Lung (tissue), 12 donors: ENCODE measurements around the gene GPR35. TPM values are rescaled to one million over a fixed set of nuclear protein-coding genes. Genes with fewer than 3 reads are reported as not detected.

ENCODE experiments used
- ATAC-seq: fragments of 200-7000 bp; cut with Tn5 transposase; one replicate; pipeline ENCODE4 v1.9.1; 2020; ENCODE audit warnings: moderate number of reproducible peaks; ENCODE audit not compliant: insufficient read depth, low FRiP score
- DNase-seq, 3 donors: peaks; one replicate each; pipeline ENCODE4 v3.0.0-alpha.2; 2013 to 2017
- H3K27ac ChIP-seq, 2 donors: one replicate each; pipeline ENCODE4 v1.5.1; 2013; ENCODE audit warnings: mild to moderate bottlenecking in 2 of 2, moderate library complexity in 2 of 2, control low read depth in 1 of 2, inconsistent platforms in 1 of 2, low read depth in 1 of 2, low read length in 1 of 2
- H3K27me3 ChIP-seq, 3 donors: one replicate each; pipeline ENCODE4 v1.5.1; 2013; ENCODE audit warnings: low read length in 2 of 3; ENCODE audit not compliant: control insufficient read depth in 3 of 3, insufficient read depth in 3 of 3
- H3K36me3 ChIP-seq, 4 donors: one replicate each; pipeline ENCODE4 v1.5.1; 2013; ENCODE audit warnings: low read length in 4 of 4, mild to moderate bottlenecking in 1 of 4, moderate library complexity in 1 of 4; ENCODE audit not compliant: control insufficient read depth in 4 of 4, insufficient read depth in 4 of 4
- H3K4me1 ChIP-seq, 5 donors: one replicate each; pipeline ENCODE4 v1.5.1; 2013; ENCODE audit warnings: low read length in 5 of 5, mild to moderate bottlenecking in 2 of 5, moderate library complexity in 1 of 5; ENCODE audit not compliant: control insufficient read depth in 5 of 5, insufficient read depth in 5 of 5
- H3K4me3 ChIP-seq: one replicate; pipeline ENCODE4 v1.5.1; 2013; ENCODE audit warnings: mild to moderate bottlenecking, control low read depth, moderate library complexity
- H3K9ac ChIP-seq, 2 donors: one replicate each; pipeline ENCODE4 v1.5.1; 2013; ENCODE audit warnings: low read length in 2 of 2, control low read depth in 1 of 2; ENCODE audit not compliant: insufficient read depth in 1 of 2
- H3K9me3 ChIP-seq, 4 donors: one replicate each; pipeline ENCODE4 v1.5.1; 2013; ENCODE audit warnings: low read length in 3 of 4, mild to moderate bottlenecking in 1 of 4, moderate library complexity in 1 of 4; ENCODE audit not compliant: control insufficient read depth in 4 of 4, insufficient read depth in 3 of 4
- WGBS, 2 donors: extraction: QIAGEN DNeasy Blood & Tissue Kit; methylation state at CpG; one replicate each; pipeline ENCODE4 v1.1.7; 2013; 5-methylcytosine and 5-hydroxymethylcytosine counted together
- polyA plus RNA-seq, 2 donors: library from polyadenylated mRNA; stranded (reverse); fragments of 200-250 nt; gene quantifications; one replicate each; pipeline ENCODE4 v1.2.1, GENCODE V29; 2013
- total RNA-seq, 2 donors: library from RNA; depleted of rRNA in 1 of 2; stranded (reverse); fragments of >200 nt in 1 of 2; gene quantifications; one replicate each; pipeline ENCODE4 v1.2.1, GENCODE V29; 2014 to 2021
- TF ChIP-seq, protein P1 (sequence below): IDR thresholded peaks from 2 replicates; pipeline ENCODE4 v1.5.1; 2012; ENCODE audit warnings: mild to moderate bottlenecking; ENCODE audit errors: control extremely low read depth, extremely low read depth
- donor health status: control.
- donor health status: control.
- donor health status: Bipolar disorder and iron deficiency.
- donor health status: healthy.
- donor health status: DM: yes; HTN: yes; CAD: no.

GPR35 gene
- total and polyA plus RNA-seq, 4 donors, result 2.3 to 10.3 (median 4.1) TPM

DNA sequence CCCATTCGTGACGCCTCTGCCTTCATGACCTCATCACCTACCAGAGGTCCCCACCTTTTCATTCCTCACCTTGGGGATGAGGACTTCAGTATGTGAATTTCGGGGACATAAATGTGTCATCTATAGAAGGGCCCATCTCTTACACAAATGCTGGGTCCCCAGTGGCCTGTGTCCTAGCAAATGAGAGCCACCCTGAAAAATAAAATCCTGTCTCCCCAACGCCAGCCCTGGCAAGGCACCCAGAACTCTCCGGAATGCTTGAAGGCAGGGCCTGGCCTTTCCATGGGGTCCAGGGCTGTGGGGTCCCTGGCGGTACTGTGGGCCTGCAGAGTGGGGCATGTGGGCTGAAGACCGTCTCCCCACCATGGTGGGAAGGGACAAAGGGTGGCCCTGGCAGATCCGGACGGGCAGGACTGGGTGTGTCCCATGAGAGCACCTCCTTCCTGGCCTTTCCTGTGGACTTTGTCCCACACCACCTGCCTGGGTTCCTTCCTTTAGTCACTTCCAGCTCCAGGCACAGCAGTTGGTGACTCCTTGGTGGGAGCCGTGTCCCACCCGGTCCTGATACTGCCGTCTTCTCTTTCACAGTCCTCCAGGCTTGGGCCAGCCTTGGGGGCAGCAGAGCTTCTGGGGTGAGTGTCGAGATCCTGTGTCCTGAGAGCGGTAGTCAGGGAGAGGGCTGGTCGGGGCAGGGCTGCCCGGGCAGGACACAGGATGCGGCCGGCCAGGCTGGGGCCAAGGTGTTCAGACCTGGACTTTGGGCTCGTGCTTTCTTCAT, 20.2 kb upstream of the GPR35 start:
- Histone ChIP-seq H3K9me3 (no peaks in the 10 kb centered on the region), H3K27ac (no peak overlapping the region), H3K36me3 (no peaks in the 10 kb centered on the region), H3K9ac (no peak overlapping the region), H3K4me3 (no peak overlapping the region), H3K27me3 (no peaks in the 10 kb centered on the region), H3K4me1 (peaks cover 0 to 9% (median 5%) of the 10 kb centered on the region in 5 donors)
- TF ChIP-seq, protein P1, sequence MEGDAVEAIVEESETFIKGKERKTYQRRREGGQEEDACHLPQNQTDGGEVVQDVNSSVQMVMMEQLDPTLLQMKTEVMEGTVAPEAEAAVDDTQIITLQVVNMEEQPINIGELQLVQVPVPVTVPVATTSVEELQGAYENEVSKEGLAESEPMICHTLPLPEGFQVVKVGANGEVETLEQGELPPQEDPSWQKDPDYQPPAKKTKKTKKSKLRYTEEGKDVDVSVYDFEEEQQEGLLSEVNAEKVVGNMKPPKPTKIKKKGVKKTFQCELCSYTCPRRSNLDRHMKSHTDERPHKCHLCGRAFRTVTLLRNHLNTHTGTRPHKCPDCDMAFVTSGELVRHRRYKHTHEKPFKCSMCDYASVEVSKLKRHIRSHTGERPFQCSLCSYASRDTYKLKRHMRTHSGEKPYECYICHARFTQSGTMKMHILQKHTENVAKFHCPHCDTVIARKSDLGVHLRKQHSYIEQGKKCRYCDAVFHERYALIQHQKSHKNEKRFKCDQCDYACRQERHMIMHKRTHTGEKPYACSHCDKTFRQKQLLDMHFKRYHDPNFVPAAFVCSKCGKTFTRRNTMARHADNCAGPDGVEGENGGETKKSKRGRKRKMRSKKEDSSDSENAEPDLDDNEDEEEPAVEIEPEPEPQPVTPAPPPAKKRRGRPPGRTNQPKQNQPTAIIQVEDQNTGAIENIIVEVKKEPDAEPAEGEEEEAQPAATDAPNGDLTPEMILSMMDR, result no peak
- DNase-seq (no peak), ATAC-seq (no peak)
- 90 to 91% methylated on average over 19 of the region's 19 CpGs for WGBS, 2 donors

DNA sequence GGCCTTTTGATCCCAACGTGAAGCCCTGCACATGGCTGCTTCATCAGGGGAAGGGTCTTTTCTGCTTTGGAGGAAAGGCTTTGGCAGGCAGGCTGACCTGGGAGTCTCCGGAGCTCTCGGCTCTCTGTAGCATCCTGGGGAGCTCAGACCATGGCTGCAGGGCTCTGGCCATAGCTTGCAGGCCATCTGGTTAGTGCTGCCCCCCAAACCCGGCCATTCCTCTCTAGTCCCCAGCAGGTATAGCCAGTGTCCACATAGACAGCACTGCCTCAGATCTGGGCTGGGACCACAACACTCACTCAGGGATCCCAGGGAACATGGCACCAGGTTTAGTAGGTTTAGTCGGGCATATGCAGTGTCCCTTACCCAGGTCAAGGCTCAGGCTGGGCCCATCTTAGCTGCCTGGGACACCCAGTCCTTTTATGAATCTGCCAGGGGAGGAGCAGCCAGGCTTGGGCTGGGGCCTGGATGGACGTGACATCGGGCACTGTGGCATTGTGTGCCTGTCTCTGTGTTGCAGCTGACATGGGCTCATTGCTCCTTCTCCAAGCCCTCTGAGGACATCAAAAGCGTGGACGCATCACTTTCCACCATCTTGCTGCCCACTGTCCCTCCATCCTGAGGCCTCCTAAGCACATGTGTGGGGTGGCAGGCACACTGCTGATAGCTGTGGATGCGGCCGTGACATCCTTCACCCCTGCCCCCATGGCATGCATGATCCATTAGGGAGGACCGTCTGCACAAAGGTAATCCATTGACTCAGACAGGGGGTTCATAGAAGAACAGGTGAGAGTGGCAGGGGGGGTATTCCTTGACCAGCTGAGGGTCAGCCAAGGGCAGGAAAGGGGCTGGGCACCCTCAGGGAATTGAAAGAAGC, 19.2 kb upstream of the GPR35 start:
- H3K9ac ChIP-seq, result no peak overlapping the region
- ATAC-seq (no peak), DNase-seq (no peak)
- H3K4me1 ChIP-seq, result peaks cover 0 to 9% (median 5%) of the 10 kb centered on the region in 5 donors
- no peak overlapping the region for H3K27ac ChIP-seq
- no peaks in the 10 kb centered on the region for H3K27me3 ChIP-seq
- H3K4me3 ChIP-seq, result no peak overlapping the region
- no peaks in the 10 kb centered on the region for H3K9me3 ChIP-seq
- TF ChIP-seq, protein P1, result no peak
- no peaks in the 10 kb centered on the region for H3K36me3 ChIP-seq
- WGBS, 2 donors, result 86 to 88% methylated on average over 12 of the region's 12 CpGs

DNA sequence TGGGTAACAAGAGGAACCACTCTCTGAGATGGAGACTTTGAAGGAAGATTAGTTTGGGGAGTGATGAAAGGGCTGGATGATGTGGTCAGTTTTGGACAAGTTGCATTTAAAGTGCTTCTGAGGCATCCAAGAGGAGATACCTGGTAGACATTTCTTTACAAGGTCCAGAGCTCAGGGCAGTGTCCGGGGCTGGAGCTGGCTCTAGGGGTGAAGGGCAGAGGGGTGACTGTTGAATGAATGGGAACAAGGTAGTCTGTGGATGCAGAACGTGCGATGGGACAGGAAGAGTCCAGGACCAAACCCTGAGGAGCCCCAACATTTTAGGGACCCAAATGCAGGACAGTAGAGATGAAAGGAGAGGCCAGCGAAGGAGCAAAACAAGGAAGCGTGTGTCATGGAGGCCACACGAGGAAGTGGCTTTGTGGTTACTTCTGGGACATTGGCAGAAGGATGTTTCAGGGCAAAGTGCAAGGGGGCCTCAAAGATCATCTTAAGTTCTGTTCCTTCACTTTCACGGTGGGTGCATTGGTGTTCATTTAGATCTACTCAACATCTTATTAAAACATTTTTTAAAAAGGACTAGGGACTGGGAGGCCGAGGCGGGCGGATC, 13.6 kb upstream of the GPR35 start:
- no peak overlapping the region for H3K9ac ChIP-seq
- DNase-seq (no peak), ATAC-seq (no peak)
- H3K36me3 ChIP-seq, result no peaks in the 10 kb centered on the region
- 71 to 72% methylated on average over 10 of the region's 10 CpGs for WGBS, 2 donors
- TF ChIP-seq, protein P1, result no peak
- H3K27ac ChIP-seq, result no peak overlapping the region
- no peaks in the 10 kb centered on the region for H3K27me3 ChIP-seq
- H3K4me3 ChIP-seq, result no peak overlapping the region
- H3K4me1 ChIP-seq, result peaks cover 0 to 8% (median 0%) of the 10 kb centered on the region in 5 donors
- H3K9me3 ChIP-seq, result peaks cover 0 to under 1% (median 0%) of the 10 kb centered on the region in 4 donors
